Sigmoid colon (tissue), 7 donors: Measurements from ENCODE around the gene OR11H6. TPM values are rescaled to one million over a fixed set of nuclear protein-coding genes. Genes with fewer than 3 reads are reported as not detected.

Experiments
- DNase-seq: peaks from one replicate; pipeline ENCODE4 v3.0.0-alpha.2; 2019
- H3K27ac ChIP-seq, 4 donors: fragments of 200-600 bp; sonication (generic); one replicate each; pipeline ENCODE4 v1.5.1; 2016 to 2019; ENCODE audit warnings: mild to moderate bottlenecking in 1 of 4
- H3K27me3 ChIP-seq, 3 donors: fragments of 200-600 bp; sonication (generic); one replicate each; pipeline ENCODE4 v1.5.1; 2019; ENCODE audit warnings: mild to moderate bottlenecking in 1 of 3
- H3K36me3 ChIP-seq, 4 donors: fragments of 200-600 bp; sonication (generic); one replicate each; pipeline ENCODE4 v1.5.1; 2016 to 2019
- H3K4me1 ChIP-seq, 4 donors: fragments of 200-600 bp; sonication (generic); one replicate each; pipeline ENCODE4 v1.5.1; 2017 to 2019
- H3K4me3 ChIP-seq, 4 donors: fragments of 200-600 bp; sonication (generic); one replicate each; pipeline ENCODE4 v1.5.1; 2017 to 2019; ENCODE audit warnings: mild to moderate bottlenecking in 2 of 4, moderate library complexity in 1 of 4
- H3K9me3 ChIP-seq, 4 donors: fragments of 200-600 bp in 3 of 4; sonication (generic) in 3 of 4; one replicate each; pipeline versions ENCODE4 v1.5.1 to v1.6.1; 2013 to 2019
- EP300 ChIP-seq, 4 donors: sonication (generic); formaldehyde crosslinking; IDR thresholded peaks; one replicate each; pipeline ENCODE4 v1.6.1; 2017; ENCODE audit warnings: antibody characterized with exemption in 4 of 4
- POLR2A ChIP-seq, 2 donors: fragments of 450-650 bp; IDR thresholded peaks; one replicate each; pipeline ENCODE4 v1.6.1; 2016; ENCODE audit warnings: antibody characterized with exemption in 2 of 2, mild to moderate bottlenecking in 2 of 2, moderate library complexity in 2 of 2
- POLR2AphosphoS5 ChIP-seq, 4 donors: sonication (generic); formaldehyde crosslinking; IDR thresholded peaks; one replicate each; pipeline ENCODE4 v1.6.1; 2017; ENCODE audit warnings: antibody characterized with exemption in 4 of 4
- WGBS, 2 donors: extraction: QIAGEN DNeasy Blood & Tissue Kit; methylation state at CpG; one replicate each; pipeline ENCODE4 v1.1.7; 2013; 5-methylcytosine and 5-hydroxymethylcytosine counted together
- intact Hi-C: fragments of 100-400 bp; cut with DNase I; formaldehyde crosslinking; loops from one replicate; pipeline ENCODE4 v1.15.1; 2023
- polyA plus RNA-seq, 3 donors: library from polyadenylated mRNA; stranded (reverse); fragments of 200-250 nt; gene quantifications; one replicate each; pipeline ENCODE4 v1.2.3, GENCODE V29; 2013
- total RNA-seq, 4 donors: library from RNA; depleted of rRNA; stranded (reverse); fragments of >200 nt; gene quantifications; one replicate each; pipeline ENCODE4 v1.1.0, GENCODE V29; 2016
- TF ChIP-seq, protein P1 (sequence below), 4 experiments: fragments of 450-650 bp in 3 of 4; fragments of 200-600 bp in 1 of 4; IDR thresholded peaks; one replicate each; pipeline ENCODE4 v1.5.1; 2016 to 2019; ENCODE audit warnings: antibody characterized with exemption in 4 of 4, mild to moderate bottlenecking in 3 of 4, moderate library complexity in 2 of 4
- donor health status: healthy with polysubstance abuse.
- donor health status: Bipolar disorder and iron deficiency.
- donor health status: healthy.

OR11H6 gene
- total and polyA plus RNA-seq, 7 donors, result not detected

DNA sequence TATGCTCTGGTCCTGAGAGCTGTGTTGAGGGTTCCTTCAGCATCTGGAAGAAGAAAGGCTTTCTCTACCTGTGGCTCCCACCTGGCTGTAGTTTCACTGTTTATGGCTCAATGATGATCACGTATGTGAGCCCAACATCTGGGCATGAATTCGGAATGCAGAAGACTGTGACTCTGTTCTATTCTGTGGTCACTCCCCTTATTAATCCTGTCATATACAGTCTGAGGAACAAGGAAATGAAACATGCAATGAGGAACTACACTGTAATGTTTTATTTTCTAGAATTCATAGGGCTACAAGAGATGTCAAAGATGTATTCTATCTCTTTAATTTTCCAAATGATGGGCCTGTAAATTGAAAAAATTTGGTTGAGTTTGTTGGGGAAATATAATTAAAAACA lies 43.6 kb upstream of the OR11H6 start:
- intact Hi-C loops, result no loop called here
- Histone ChIP-seq H3K9me3 (no peaks in the 10 kb centered on the region), H3K4me3 (no peak overlapping the region), H3K4me1 (no peaks in the 10 kb centered on the region), H3K27me3 (no peaks in the 10 kb centered on the region), H3K27ac (no peak overlapping the region), H3K36me3 (no peaks in the 10 kb centered on the region)
- no peak for DNase-seq
- no peak for TF ChIP-seq POLR2A (IDR thresholded peaks at IDR 0.05)
- TF ChIP-seq, protein P1, sequence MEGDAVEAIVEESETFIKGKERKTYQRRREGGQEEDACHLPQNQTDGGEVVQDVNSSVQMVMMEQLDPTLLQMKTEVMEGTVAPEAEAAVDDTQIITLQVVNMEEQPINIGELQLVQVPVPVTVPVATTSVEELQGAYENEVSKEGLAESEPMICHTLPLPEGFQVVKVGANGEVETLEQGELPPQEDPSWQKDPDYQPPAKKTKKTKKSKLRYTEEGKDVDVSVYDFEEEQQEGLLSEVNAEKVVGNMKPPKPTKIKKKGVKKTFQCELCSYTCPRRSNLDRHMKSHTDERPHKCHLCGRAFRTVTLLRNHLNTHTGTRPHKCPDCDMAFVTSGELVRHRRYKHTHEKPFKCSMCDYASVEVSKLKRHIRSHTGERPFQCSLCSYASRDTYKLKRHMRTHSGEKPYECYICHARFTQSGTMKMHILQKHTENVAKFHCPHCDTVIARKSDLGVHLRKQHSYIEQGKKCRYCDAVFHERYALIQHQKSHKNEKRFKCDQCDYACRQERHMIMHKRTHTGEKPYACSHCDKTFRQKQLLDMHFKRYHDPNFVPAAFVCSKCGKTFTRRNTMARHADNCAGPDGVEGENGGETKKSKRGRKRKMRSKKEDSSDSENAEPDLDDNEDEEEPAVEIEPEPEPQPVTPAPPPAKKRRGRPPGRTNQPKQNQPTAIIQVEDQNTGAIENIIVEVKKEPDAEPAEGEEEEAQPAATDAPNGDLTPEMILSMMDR (IDR thresholded peaks at IDR 0.05), result no peak
- TF ChIP-seq POLR2AphosphoS5 (IDR thresholded peaks at IDR 0.05), result no peak
- no peak for TF ChIP-seq EP300 (IDR thresholded peaks at IDR 0.05)
- 67 to 74% methylated on average over 2 of the region's 2 CpGs for WGBS, 2 donors

DNA sequence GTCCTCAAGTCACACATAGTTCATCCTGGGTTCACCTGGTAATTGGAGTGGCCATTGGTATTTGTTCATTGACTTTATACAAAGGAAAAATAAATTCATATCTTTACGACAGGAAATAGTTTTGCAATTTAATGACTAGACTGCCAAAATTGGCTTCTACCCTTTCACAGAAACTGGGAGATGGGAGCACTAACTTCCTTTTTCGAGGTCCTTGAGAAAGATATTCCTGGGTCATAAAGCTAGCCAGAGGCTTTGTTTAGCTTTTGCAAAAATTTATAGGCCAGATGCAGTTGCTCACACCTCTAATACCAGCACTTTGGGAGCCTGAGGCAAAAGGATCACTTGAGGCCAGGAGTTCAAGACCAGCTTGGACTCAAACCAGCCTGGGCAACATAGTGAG lies 43.0 kb upstream of the OR11H6 start:
- Histone ChIP-seq H3K36me3 (no peaks in the 10 kb centered on the region), H3K27ac (no peak overlapping the region), H3K4me3 (no peak overlapping the region), H3K9me3 (no peaks in the 10 kb centered on the region), H3K4me1 (no peaks in the 10 kb centered on the region), H3K27me3 (no peaks in the 10 kb centered on the region)
- intact Hi-C loops, result no loop called here
- TF ChIP-seq EP300 (IDR thresholded peaks at IDR 0.05) (no peak), POLR2A (IDR thresholded peaks at IDR 0.05) (no peak), POLR2AphosphoS5 (IDR thresholded peaks at IDR 0.05) (no peak)
- TF ChIP-seq, protein P1 (IDR thresholded peaks at IDR 0.05), result no peak
- no peak for DNase-seq
- 42 to 58% methylated on average over 2 of the region's 2 CpGs for WGBS, 2 donors

DNA sequence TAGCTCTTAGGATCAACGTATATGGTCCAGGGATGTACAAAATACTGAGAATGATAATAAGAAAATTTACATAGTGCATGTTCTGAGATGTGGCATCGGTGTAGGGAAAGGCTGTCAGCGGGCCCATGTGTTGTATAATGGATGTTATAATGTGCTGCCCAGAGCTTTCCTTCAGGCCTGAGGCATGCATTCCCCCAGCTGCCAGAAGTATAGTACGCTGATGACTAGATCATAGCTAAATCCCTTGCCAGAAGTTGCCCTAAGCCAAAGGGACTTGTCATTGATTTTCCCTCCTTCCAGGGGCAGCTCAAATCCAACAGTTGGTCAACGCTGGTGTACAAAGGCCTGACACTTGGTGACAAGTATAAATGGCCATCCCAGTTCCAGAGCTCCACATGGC lies 39.3 kb upstream of the OR11H6 start:
- Histone ChIP-seq H3K27me3 (no peaks in the 10 kb centered on the region), H3K4me1 (no peaks in the 10 kb centered on the region), H3K9me3 (no peaks in the 10 kb centered on the region), H3K4me3 (no peak overlapping the region), H3K36me3 (no peaks in the 10 kb centered on the region), H3K27ac (no peak overlapping the region)
- no peak for DNase-seq
- TF ChIP-seq POLR2A (IDR thresholded peaks at IDR 0.05) (no peak), POLR2AphosphoS5 (IDR thresholded peaks at IDR 0.05) (no peak), EP300 (IDR thresholded peaks at IDR 0.05) (no peak)
- TF ChIP-seq, protein P1 (IDR thresholded peaks at IDR 0.05), result no peak
- 56 to 60% methylated on average over 5 of the region's 5 CpGs for WGBS, 2 donors
- intact Hi-C loops, result no loop called here

DNA sequence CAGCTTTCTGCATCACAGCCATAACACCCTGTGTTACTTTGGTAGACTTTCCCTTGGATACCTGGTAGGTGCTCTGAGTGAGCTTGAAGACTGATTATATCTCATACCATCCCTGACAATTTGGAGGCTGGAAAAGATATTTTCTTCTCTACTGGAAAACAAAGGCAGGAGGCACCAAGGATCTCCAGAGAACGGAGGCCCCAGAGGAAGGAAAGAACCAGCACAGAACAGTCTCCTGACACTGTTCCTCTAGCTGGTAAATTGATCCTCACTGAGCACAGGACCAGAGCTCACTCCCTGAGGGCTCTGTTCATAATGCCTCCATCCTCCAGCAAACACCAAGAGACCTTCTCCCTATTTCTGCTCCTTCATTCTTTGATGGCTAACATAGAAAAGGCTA lies 32.9 kb upstream of the OR11H6 start, which contains the start of gene OR11G2:
Gene OR11G2 (plus strand): TSS at position 301 of the 400 bp plus-strand sequence. CDS start 6,542 bp downstream, outside the sequence.
- H3K27me3 ChIP-seq, result no peaks in the 10 kb centered on the region
- H3K9me3 ChIP-seq, result no peaks in the 10 kb centered on the region
- H3K4me1 ChIP-seq, result no peaks in the 10 kb centered on the region
- WGBS, 2 donors, result 52 to 58% methylated on average over 1 of the region's 1 CpG
- intact Hi-C loops, result no loop called here
- H3K36me3 ChIP-seq, result no peaks in the 10 kb centered on the region
- H3K27ac ChIP-seq, result no peak within 1 kb of the TSS
- DNase-seq, result no peak
- TF ChIP-seq POLR2AphosphoS5 (IDR thresholded peaks at IDR 0.05) (no peak), POLR2A (IDR thresholded peaks at IDR 0.05) (no peak), EP300 (IDR thresholded peaks at IDR 0.05) (no peak)
- TF ChIP-seq, protein P1 (IDR thresholded peaks at IDR 0.05), result no peak
- no peak within 1 kb of the TSS for H3K4me3 ChIP-seq

DNA sequence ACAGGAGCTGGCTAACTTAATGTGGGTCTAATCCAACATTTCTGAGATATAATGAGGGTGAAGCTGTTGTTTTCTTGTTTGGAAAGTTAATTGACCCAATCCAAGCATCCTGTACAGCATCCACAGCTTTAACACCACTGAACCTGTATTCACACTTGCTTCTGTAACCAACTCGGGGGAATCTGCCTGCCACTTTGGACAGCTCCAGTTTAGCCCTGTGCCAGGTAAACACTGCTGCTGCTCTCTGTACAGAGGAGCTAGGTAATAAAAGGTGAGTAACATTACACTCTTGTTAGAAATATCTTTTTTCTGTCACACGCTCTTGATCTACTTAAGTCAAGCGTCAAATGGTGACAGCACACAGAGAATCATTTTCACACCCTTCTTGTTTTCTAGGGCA lies 32.1 kb upstream of the OR11H6 start:
- H3K9me3 ChIP-seq, result no peaks in the 10 kb centered on the region
- H3K36me3 ChIP-seq, result no peaks in the 10 kb centered on the region
- no peak for DNase-seq
- no peak overlapping the region for H3K4me3 ChIP-seq
- TF ChIP-seq, protein P1 (IDR thresholded peaks at IDR 0.05), result no peak
- TF ChIP-seq EP300 (IDR thresholded peaks at IDR 0.05) (no peak), POLR2A (IDR thresholded peaks at IDR 0.05) (no peak), POLR2AphosphoS5 (IDR thresholded peaks at IDR 0.05) (no peak)
- H3K4me1 ChIP-seq, result no peaks in the 10 kb centered on the region
- intact Hi-C loops, result no loop called here
- 71 to 78% methylated on average over 3 of the region's 3 CpGs for WGBS, 2 donors
- H3K27me3 ChIP-seq, result no peaks in the 10 kb centered on the region
- H3K27ac ChIP-seq, result no peak overlapping the region
